Neural cell (in vitro differentiated cells): Measurements from ENCODE around the gene KSR2.

Source experiments
- EZH2 ChIP-seq: fragments of 200-600, 300-800 bp; shearing (Covaris generic), sonication (generic); IDR thresholded peaks from 2 replicates; pipeline ENCODE4 v1.6.1; 2014; ENCODE audit warnings: antibody characterized with exemption, low read length, borderline replicate concordance, mild to moderate bottlenecking; ENCODE audit not compliant: insufficient read depth, poor library complexity, severe bottlenecking
- RAD21 ChIP-seq: fragments of 450-650 bp; conservative IDR thresholded peaks from 2 replicates; pipeline ENCODE4 v1.6.1; 2014; ENCODE audit warnings: antibody characterized with exemption, mild to moderate bottlenecking, moderate library complexity

- TF ChIP-seq RAD21: no peak
- TF ChIP-seq EZH2: no peak
Measured at GRCh38 chr12:117459229-117459628, 509.6 kb downstream of the KSR2 start.
